Measurements from ENCODE around the gene RINL. TPM values are rescaled to one million over a fixed set of nuclear protein-coding genes. Genes with fewer than 3 reads are reported as not detected.

The RINL gene
- polyA plus RNA-seq, 1 of the 3 experiments (the other 2 are of a cell fraction): 3.8 TPM

DNA sequence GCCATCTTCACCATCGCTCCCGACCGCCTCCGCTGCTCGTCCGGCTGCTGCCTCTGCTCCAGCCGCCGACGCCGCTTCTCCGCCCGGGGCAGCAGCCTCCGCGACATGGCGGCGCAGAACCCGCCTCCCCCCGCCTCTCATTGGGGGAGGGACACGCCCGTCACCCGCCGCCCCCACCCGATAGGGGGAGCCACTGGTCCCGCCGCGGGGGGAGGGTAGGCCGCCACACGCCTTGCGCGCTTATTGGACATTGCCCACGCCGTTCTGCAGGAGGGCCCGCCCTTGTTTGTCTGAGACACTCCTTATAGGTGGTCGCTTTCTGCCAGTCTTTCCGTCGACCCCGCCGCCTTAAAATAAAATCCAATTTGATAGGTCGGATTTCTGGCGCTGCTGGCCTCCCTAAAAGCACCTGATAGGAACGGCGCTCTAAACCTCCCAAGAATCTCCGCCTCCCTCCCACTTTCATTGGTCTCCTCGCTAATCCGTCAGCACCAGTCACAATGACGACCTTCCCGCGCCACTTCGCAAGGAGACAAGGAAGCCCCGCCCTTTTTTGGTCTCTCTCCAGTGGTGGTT is 28.1 kb downstream of the RINL start, which contains the start of gene HNRNPL (continued):
- TF ChIP-seq GATA2 (CRISPR knock-in tag; IDR thresholded peaks at IDR 0.05) (no peak), RXRA (IDR thresholded peaks at IDR 0.05; ENCODE audit: borderline replicate concordance, low read depth) (no peak), JUND (IDR thresholded peaks at IDR 0.05) (no peak), SMC3 (IDR thresholded peaks at IDR 0.05; ENCODE audit: low read depth, low read length) (no peak), CHD2 (IDR thresholded peaks at IDR 0.05; ENCODE audit: low read length, partially characterized antibody) (peak; percentile 97), SIN3A (IDR thresholded peaks at IDR 0.05; ENCODE audit: borderline replicate concordance, low read depth, low read length) (0 out of 2 replicates have a peak, but pooled peaks have one; percentile 14)
- TF ChIP-seq, protein P1, sequence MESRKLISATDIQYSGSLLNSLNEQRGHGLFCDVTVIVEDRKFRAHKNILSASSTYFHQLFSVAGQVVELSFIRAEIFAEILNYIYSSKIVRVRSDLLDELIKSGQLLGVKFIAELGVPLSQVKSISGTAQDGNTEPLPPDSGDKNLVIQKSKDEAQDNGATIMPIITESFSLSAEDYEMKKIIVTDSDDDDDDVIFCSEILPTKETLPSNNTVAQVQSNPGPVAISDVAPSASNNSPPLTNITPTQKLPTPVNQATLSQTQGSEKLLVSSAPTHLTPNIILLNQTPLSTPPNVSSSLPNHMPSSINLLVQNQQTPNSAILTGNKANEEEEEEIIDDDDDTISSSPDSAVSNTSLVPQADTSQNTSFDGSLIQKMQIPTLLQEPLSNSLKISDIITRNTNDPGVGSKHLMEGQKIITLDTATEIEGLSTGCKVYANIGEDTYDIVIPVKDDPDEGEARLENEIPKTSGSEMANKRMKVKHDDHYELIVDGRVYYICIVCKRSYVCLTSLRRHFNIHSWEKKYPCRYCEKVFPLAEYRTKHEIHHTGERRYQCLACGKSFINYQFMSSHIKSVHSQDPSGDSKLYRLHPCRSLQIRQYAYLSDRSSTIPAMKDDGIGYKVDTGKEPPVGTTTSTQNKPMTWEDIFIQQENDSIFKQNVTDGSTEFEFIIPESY (IDR thresholded peaks at IDR 0.05; ENCODE audit: borderline replicate concordance, low read depth): no peak
- TF ChIP-seq, protein P2, sequence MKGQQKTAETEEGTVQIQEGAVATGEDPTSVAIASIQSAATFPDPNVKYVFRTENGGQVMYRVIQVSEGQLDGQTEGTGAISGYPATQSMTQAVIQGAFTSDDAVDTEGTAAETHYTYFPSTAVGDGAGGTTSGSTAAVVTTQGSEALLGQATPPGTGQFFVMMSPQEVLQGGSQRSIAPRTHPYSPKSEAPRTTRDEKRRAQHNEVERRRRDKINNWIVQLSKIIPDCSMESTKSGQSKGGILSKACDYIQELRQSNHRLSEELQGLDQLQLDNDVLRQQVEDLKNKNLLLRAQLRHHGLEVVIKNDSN (IDR thresholded peaks at IDR 0.05; ENCODE audit: borderline replicate concordance, low read depth): no peak

DNA sequence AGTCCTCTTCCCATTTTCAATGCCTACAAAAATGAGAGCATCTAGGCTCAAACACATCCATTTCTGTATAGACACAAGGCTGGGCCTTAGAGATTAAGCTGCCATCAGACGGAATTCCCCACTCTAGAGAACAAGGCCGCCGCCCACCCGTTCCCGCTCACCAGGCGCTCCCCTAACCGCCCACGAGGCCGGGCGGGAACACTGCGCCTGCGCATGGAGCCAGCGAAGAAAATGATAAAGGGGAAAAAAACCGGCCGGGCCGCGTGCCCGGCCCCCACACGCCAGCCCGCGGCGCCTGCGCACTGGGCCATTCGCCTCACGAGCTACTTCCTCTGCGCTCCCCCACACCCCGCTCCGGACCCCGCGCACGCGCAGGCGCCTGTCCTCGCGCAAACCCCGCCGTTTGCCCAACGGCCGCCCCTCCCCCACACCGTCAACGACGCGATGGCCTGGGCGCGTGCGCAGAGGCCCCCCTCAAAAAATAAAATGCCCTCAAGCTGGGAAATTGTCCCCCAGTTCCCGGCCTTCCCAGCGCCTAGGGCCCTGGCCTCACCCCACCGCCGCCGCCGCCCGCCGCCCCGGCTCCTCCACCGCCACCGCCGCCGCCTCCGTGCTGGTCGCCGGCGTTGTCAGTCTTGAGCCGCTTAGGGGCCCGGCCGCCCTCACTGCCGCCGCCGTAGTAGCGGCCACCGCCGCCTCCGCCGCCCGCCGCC is 28.8 kb downstream of the RINL start:
- Histone ChIP-seq H3F3A (replicated peaks; ENCODE audit: insufficient read depth) (peaks cover 25% of the 10 kb centered on the region), H4K20me1 (ENCODE audit: insufficient read depth) (peaks cover 49% of the 10 kb centered on the region), H3K27me3 (ENCODE audit: insufficient read depth) (no peaks in the 10 kb centered on the region), H3K9ac (peak overlapping the region; percentile 100), H3K4me2 (peak overlapping the region; percentile 97), H3K4me1 (ENCODE audit: control insufficient read depth in 1 of 2, insufficient read depth in 2 of 2, low read depth in 1 of 2, low read length in 1 of 2) (peaks cover 18 to 30% of the 10 kb centered on the region in 2 experiments; a peak in 1 of 4 replicates), H3K27ac (ENCODE audit: low read depth in 2 of 2, low read length in 1 of 2) (peak overlapping the region; percentile 95 to 99), H3K9me3 (no peaks in the 10 kb centered on the region), H3K9me2 (no peaks in the 10 kb centered on the region), H3K36me3 (replicated peaks in 1 of 2; ENCODE audit: control insufficient read depth in 1 of 2, insufficient read depth in 2 of 2, low read length in 1 of 2) (peaks cover 30 to 39% of the 10 kb centered on the region in 2 experiments), H3K79me2 (ENCODE audit: insufficient read depth) (peaks cover 56% of the 10 kb centered on the region), H2AFZ (ENCODE audit: low read depth) (no peak overlapping the region), H3K4me3 (ENCODE audit: low read depth in 2 of 2, low read length in 1 of 2) (peak overlapping the region; percentile 67 to 87)
- TF ChIP-seq, protein P2 (IDR thresholded peaks at IDR 0.05; ENCODE audit: borderline replicate concordance, low read depth): peak; percentile 35; the same call in 1 of the 2 replicates
- peak; percentile 11; the same call in 1 of the 2 replicates for TF ChIP-seq TCF12 (IDR thresholded peaks at IDR 0.05)
- TF ChIP-seq, protein P3, sequence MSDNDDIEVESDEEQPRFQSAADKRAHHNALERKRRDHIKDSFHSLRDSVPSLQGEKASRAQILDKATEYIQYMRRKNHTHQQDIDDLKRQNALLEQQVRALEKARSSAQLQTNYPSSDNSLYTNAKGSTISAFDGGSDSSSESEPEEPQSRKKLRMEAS (IDR thresholded peaks at IDR 0.05; ENCODE audit: low read depth): peak; percentile 94
- TF ChIP-seq MXI1 (IDR thresholded peaks at IDR 0.05; ENCODE audit: low read depth, low read length): peak; percentile 98
- TF ChIP-seq, protein P1 (IDR thresholded peaks at IDR 0.05; ENCODE audit: borderline replicate concordance, low read depth): 0 out of 2 replicates have a peak, but pooled peaks have one; percentile 22
- TF ChIP-seq CHD2 (IDR thresholded peaks at IDR 0.05; ENCODE audit: low read length, partially characterized antibody): peak; percentile 92
- TF ChIP-seq GABPA (IDR thresholded peaks at IDR 0.05; ENCODE audit: low read depth): peak; percentile 45; the same call in 1 of the 2 replicates
- TF ChIP-seq, protein P4, sequence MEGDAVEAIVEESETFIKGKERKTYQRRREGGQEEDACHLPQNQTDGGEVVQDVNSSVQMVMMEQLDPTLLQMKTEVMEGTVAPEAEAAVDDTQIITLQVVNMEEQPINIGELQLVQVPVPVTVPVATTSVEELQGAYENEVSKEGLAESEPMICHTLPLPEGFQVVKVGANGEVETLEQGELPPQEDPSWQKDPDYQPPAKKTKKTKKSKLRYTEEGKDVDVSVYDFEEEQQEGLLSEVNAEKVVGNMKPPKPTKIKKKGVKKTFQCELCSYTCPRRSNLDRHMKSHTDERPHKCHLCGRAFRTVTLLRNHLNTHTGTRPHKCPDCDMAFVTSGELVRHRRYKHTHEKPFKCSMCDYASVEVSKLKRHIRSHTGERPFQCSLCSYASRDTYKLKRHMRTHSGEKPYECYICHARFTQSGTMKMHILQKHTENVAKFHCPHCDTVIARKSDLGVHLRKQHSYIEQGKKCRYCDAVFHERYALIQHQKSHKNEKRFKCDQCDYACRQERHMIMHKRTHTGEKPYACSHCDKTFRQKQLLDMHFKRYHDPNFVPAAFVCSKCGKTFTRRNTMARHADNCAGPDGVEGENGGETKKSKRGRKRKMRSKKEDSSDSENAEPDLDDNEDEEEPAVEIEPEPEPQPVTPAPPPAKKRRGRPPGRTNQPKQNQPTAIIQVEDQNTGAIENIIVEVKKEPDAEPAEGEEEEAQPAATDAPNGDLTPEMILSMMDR (IDR thresholded peaks at IDR 0.05): no peak
- TF ChIP-seq SIN3A (IDR thresholded peaks at IDR 0.05; ENCODE audit: borderline replicate concordance, low read depth, low read length): peak; percentile 79; the same call in 1 of the 2 replicates
- TF ChIP-seq TAF1 (IDR thresholded peaks at IDR 0.05; ENCODE audit: borderline replicate concordance, low read depth, low read length): peak; percentile 17; the same call in 1 of the 2 replicates
- TF ChIP-seq NRF1 (IDR thresholded peaks at IDR 0.05; ENCODE audit: low read depth, low read length): peak; percentile 98
- TF ChIP-seq ELF1 (IDR thresholded peaks at IDR 0.05): peak; percentile 61
- TF ChIP-seq RFX5 (IDR thresholded peaks at IDR 0.05; ENCODE audit: low read length): no peak
- TF ChIP-seq RAD21 (IDR thresholded peaks at IDR 0.05; ENCODE audit: low read length): 0 out of 2 replicates have a peak, but pooled peaks have one; percentile 4
- TF ChIP-seq TEAD4 (IDR thresholded peaks at IDR 0.05; ENCODE audit: borderline replicate concordance, insufficient read depth): 0 out of 2 replicates have a peak, but pooled peaks have one; percentile 9
- TF ChIP-seq EP300 (IDR thresholded peaks at IDR 0.05; ENCODE audit: borderline replicate concordance in 1 of 2, low read depth in 1 of 2, low read length in 1 of 2): no peak
- TF ChIP-seq GATA2 (CRISPR knock-in tag; IDR thresholded peaks at IDR 0.05): no peak
- 0% methylated on average over 23 of the region's 76 CpGs for WGBS (ENCODE audit: low lambda C conversion rate)
- peak; percentile 97 for DNase-seq
- POLR2A ChIA-PET: interaction anchor here (0.5 to 2.2 kb wide), 7 partner anchors 11 to 91 kb away, joined by 3 to 9 read pairs (median 3); partner anchors contain the start of genes MRPS12 and SARS2
- CTCF ChIA-PET: interaction anchor here (0.7 to 2.6 kb wide), 4 partner anchors 11 to 81 kb away, joined by 3 to 6 read pairs (median 3); partner anchors contain the start of genes MRPS12 and SARS2
